ENCODE data around the gene C16orf89.
"Not testable (repeated sequence)": the region's sequence is repeated elsewhere in the genome, so short reads cannot be mapped to it uniquely, and the experiment has no call there.

Gene C16orf89

GRCh38 chr16:5084802-5085201 is 19.0 kb upstream of the C16orf89 start:
- not testable (repeated sequence) for H3K4me3 ChIP-seq (replicated peaks; ENCODE audit: insufficient read depth, low read length); H3K27ac ChIP-seq (replicated peaks); H3K27me3 ChIP-seq (ENCODE audit: insufficient read depth, poor library complexity, severe bottlenecking)
- peak in 1 of 2 experiments; percentile 51 for DNase-seq (ENCODE audit: low read depth in 1 of 2, low spot score in 1 of 2)
- TF ChIP-seq CTCF (IDR thresholded peaks at IDR 0.05; ENCODE audit: insufficient read depth, low read length) = peak; percentile 57

- H3K27ac ChIP-seq (replicated peaks); H3K27me3 ChIP-seq (ENCODE audit: insufficient read depth, poor library complexity, severe bottlenecking); DNase-seq (ENCODE audit: low read depth in 1 of 2, low spot score in 1 of 2); H3K4me3 ChIP-seq (replicated peaks; ENCODE audit: insufficient read depth, low read length): not testable (repeated sequence)
Measured at GRCh38 chr16:5084099-5084731, 18.5 kb upstream of the C16orf89 start.

- not testable (repeated sequence) for H3K27ac ChIP-seq (replicated peaks); DNase-seq (ENCODE audit: low read depth in 1 of 2, low spot score in 1 of 2); H3K4me3 ChIP-seq (replicated peaks; ENCODE audit: insufficient read depth, low read length); H3K27me3 ChIP-seq (ENCODE audit: insufficient read depth, poor library complexity, severe bottlenecking)
Measured at GRCh38 chr16:5083646-5084045, 17.9 kb upstream of the C16orf89 start.

- not testable (repeated sequence) for H3K4me3 ChIP-seq (replicated peaks; ENCODE audit: insufficient read depth, low read length); H3K27me3 ChIP-seq (ENCODE audit: insufficient read depth, poor library complexity, severe bottlenecking); DNase-seq (ENCODE audit: low read depth in 1 of 2, low spot score in 1 of 2); H3K27ac ChIP-seq (replicated peaks)
Measured at GRCh38 chr16:5080996-5081395, 15.2 kb upstream of the C16orf89 start.

- not testable (repeated sequence) for H3K27me3 ChIP-seq (ENCODE audit: insufficient read depth, poor library complexity, severe bottlenecking); DNase-seq (ENCODE audit: low read depth in 1 of 2, low spot score in 1 of 2); H3K27ac ChIP-seq (replicated peaks)
Measured at GRCh38 chr16:5080461-5080860, 14.7 kb upstream of the C16orf89 start.

GRCh38 chr16:5078626-5079025 is 12.9 kb upstream of the C16orf89 start:
- TF ChIP-seq POLR2AphosphoS5 (IDR thresholded peaks at IDR 0.05; ENCODE audit: low read depth) (no peak), CTCF (IDR thresholded peaks at IDR 0.05; ENCODE audit: insufficient read depth, low read length) (no peak), REST (IDR thresholded peaks at IDR 0.05; ENCODE audit: insufficient replicate concordance, low read depth) (no peak), GABPA (IDR thresholded peaks at IDR 0.05; ENCODE audit: low read depth) (no peak), SPI1 (IDR thresholded peaks at IDR 0.05; ENCODE audit: borderline replicate concordance, low read depth) (no peak)
- no peaks in the 10 kb centered on the region for H3K27me3 ChIP-seq (ENCODE audit: insufficient read depth, poor library complexity, severe bottlenecking)

More at GRCh38 chr16:5080461-5080860, 14.7 kb upstream of the C16orf89 start:
- not testable (repeated sequence) for H3K4me3 ChIP-seq (replicated peaks; ENCODE audit: insufficient read depth, low read length)

GRCh38 chr16:5077304-5077703 is 11.5 kb upstream of the C16orf89 start:
- Histone ChIP-seq H3K27ac (replicated peaks) (no peak overlapping the region), H3K4me3 (replicated peaks; ENCODE audit: insufficient read depth, low read length) (no peak overlapping the region), H3K27me3 (ENCODE audit: insufficient read depth, poor library complexity, severe bottlenecking) (no peaks in the 10 kb centered on the region)
- TF ChIP-seq SPI1 (IDR thresholded peaks at IDR 0.05; ENCODE audit: borderline replicate concordance, low read depth) (no peak), POLR2AphosphoS5 (IDR thresholded peaks at IDR 0.05; ENCODE audit: low read depth) (no peak), GABPA (IDR thresholded peaks at IDR 0.05; ENCODE audit: low read depth) (no peak), CTCF (IDR thresholded peaks at IDR 0.05; ENCODE audit: insufficient read depth, low read length) (no peak), REST (IDR thresholded peaks at IDR 0.05; ENCODE audit: insufficient replicate concordance, low read depth) (no peak)
- DNase-seq (ENCODE audit: low read depth in 1 of 2, low spot score in 1 of 2) = no peak

More at GRCh38 chr16:5078626-5079025, 12.9 kb upstream of the C16orf89 start:
- Histone ChIP-seq H3K4me3 (replicated peaks; ENCODE audit: insufficient read depth, low read length) (no peak overlapping the region), H3K27ac (replicated peaks) (no peak overlapping the region)
- DNase-seq (ENCODE audit: low read depth in 1 of 2, low spot score in 1 of 2) = no peak
